Stimulated activated CD4-positive, alpha-beta T cell treated with anti-CD3 and anti-CD28 coated beads, Interleukin-2, amount 100 ng/mL, for 4 hours (primary cell): ENCODE data around the gene FSD2.
A peak's percentile ranks its signal among the peaks of the same experiment; 100 is the strongest.
"Not testable (repeated sequence)": the region's sequence is repeated elsewhere in the genome, so short reads cannot be mapped to it uniquely, and the experiment has no call there.

Experiments
- DNase-seq: peaks from one replicate; pipeline ENCODE4 v3.0.0-alpha.2; 2020; ENCODE audit warnings: low read depth

FSD2 gene

GRCh38 chr15:82830427-82831173, 24.7 kb upstream of the FSD2 start:
- DNase-seq = no peak

- no peak for DNase-seq
Observed at GRCh38 chr15:82829234-82829633, 23.4 kb upstream of the FSD2 start.

GRCh38 chr15:82828075-82828474, 22.2 kb upstream of the FSD2 start:
- no peak for DNase-seq

- no peak for DNase-seq
Observed at GRCh38 chr15:82823049-82823448, 17.2 kb upstream of the FSD2 start.

GRCh38 chr15:82821851-82822250, 16.0 kb upstream of the FSD2 start:
- DNase-seq = not testable (repeated sequence)

- not testable (repeated sequence) for DNase-seq
Observed at GRCh38 chr15:82821396-82821795, 15.5 kb upstream of the FSD2 start.

GRCh38 chr15:82820128-82820527, 14.3 kb upstream of the FSD2 start:
- DNase-seq = no peak

- no peak for DNase-seq
Observed at GRCh38 chr15:82812994-82813393, 7.1 kb upstream of the FSD2 start.

- DNase-seq = peak; percentile 32
Observed at GRCh38 chr15:82810890-82811426, 5.1 kb upstream of the FSD2 start.

GRCh38 chr15:82810061-82810889, 4.4 kb upstream of the FSD2 start:
- no peak for DNase-seq

GRCh38 chr15:82809308-82810060, 3.6 kb upstream of the FSD2 start, which contains the start of gene WHAMM:
Gene WHAMM (plus strand): TSS chr15:82809628. CDS start chr15:82809727, 99 bp downstream.
- peak; percentile 92 for DNase-seq

GRCh38 chr15:82808634-82809041, 2.8 kb upstream of the FSD2 start:
- no peak for DNase-seq

- no peak for DNase-seq
Observed at GRCh38 chr15:82807920-82808633, 2.2 kb upstream of the FSD2 start.

- DNase-seq = no peak
Observed at GRCh38 chr15:82804575-82804949, 1.3 kb downstream of the FSD2 start.

GRCh38 chr15:82803793-82804574, 1.9 kb downstream of the FSD2 start:
- no peak for DNase-seq

GRCh38 chr15:82802497-82802896, 3.4 kb downstream of the FSD2 start:
- DNase-seq = no peak

GRCh38 chr15:82799183-82799841, 6.6 kb downstream of the FSD2 start:
- DNase-seq = no peak

GRCh38 chr15:82798531-82799166, 7.2 kb downstream of the FSD2 start:
- no peak for DNase-seq

GRCh38 chr15:82798104-82798503, 7.8 kb downstream of the FSD2 start:
- no peak for DNase-seq

- no peak for DNase-seq
Observed at GRCh38 chr15:82793737-82794136, 12.1 kb downstream of the FSD2 start.
